Fibroblast of skin of left quadriceps (primary cell): ENCODE results near the gene FUT9.

Source experiments
- DNase-seq, 2 experiments: peaks; one replicate each; pipeline ENCODE4 v3.0.0-alpha.2; 2013; ENCODE audit warnings: low read depth in 2 of 2

FUT9 gene

GRCh38 chr6:96066376-96066775 is 50.6 kb downstream of the FUT9 start:
- no peak for DNase-seq

GRCh38 chr6:96073555-96073954 is 57.8 kb downstream of the FUT9 start:
- no peak for DNase-seq

- DNase-seq, result no peak
Observed at GRCh38 chr6:96074006-96074405, 58.2 kb downstream of the FUT9 start.

GRCh38 chr6:96075826-96076225 is 60.1 kb downstream of the FUT9 start:
- no peak for DNase-seq

GRCh38 chr6:96086745-96087144 is 71.0 kb downstream of the FUT9 start:
- DNase-seq, result no peak

- DNase-seq, result no peak
Observed at GRCh38 chr6:96089173-96089572, 73.4 kb downstream of the FUT9 start.

GRCh38 chr6:96094077-96094476 is 78.3 kb downstream of the FUT9 start:
- no peak for DNase-seq

- DNase-seq, result no peak
Observed at GRCh38 chr6:96099069-96099468, 83.3 kb downstream of the FUT9 start.

- DNase-seq, result no peak
Observed at GRCh38 chr6:96101564-96101963, 85.8 kb downstream of the FUT9 start.

GRCh38 chr6:96104910-96105309 is 89.1 kb downstream of the FUT9 start:
- no peak for DNase-seq

- DNase-seq, result no peak
Observed at GRCh38 chr6:96110878-96111277, 95.1 kb downstream of the FUT9 start.

GRCh38 chr6:96116674-96117073 is 100.9 kb downstream of the FUT9 start:
- DNase-seq, result no peak

GRCh38 chr6:96124778-96125177 is 109.0 kb downstream of the FUT9 start:
- DNase-seq, result no peak

GRCh38 chr6:96138406-96138805 is 122.6 kb downstream of the FUT9 start:
- DNase-seq, result no peak

- no peak for DNase-seq
Observed at GRCh38 chr6:96142142-96142541, 126.4 kb downstream of the FUT9 start.

GRCh38 chr6:96150431-96150830 is 134.7 kb downstream of the FUT9 start:
- no peak for DNase-seq

GRCh38 chr6:96151707-96152106 is 135.9 kb downstream of the FUT9 start:
- no peak for DNase-seq

GRCh38 chr6:96152114-96152708 is 136.4 kb downstream of the FUT9 start:
- no peak for DNase-seq

- DNase-seq, result no peak
Observed at GRCh38 chr6:96153775-96154174, 138.0 kb downstream of the FUT9 start.

GRCh38 chr6:96156425-96156824 is 140.7 kb downstream of the FUT9 start:
- no peak for DNase-seq

GRCh38 chr6:96157018-96157565 is 141.3 kb downstream of the FUT9 start:
- DNase-seq, result no peak

- no peak for DNase-seq
Observed at GRCh38 chr6:96162711-96163120, 146.9 kb downstream of the FUT9 start.

- no peak for DNase-seq
Observed at GRCh38 chr6:96164802-96165201, 149.0 kb downstream of the FUT9 start.

GRCh38 chr6:96171112-96171511 is 155.3 kb downstream of the FUT9 start:
- DNase-seq, result no peak
